ENCODE measurements around the gene ATXN2L. TPM values are rescaled to one million over a fixed set of nuclear protein-coding genes. Genes with fewer than 3 reads are reported as not detected.
"Not testable (repeated sequence)": the region's sequence is repeated elsewhere in the genome, so short reads cannot be mapped to it uniquely, and the experiment has no call there.

The ATXN2L gene, protein sequence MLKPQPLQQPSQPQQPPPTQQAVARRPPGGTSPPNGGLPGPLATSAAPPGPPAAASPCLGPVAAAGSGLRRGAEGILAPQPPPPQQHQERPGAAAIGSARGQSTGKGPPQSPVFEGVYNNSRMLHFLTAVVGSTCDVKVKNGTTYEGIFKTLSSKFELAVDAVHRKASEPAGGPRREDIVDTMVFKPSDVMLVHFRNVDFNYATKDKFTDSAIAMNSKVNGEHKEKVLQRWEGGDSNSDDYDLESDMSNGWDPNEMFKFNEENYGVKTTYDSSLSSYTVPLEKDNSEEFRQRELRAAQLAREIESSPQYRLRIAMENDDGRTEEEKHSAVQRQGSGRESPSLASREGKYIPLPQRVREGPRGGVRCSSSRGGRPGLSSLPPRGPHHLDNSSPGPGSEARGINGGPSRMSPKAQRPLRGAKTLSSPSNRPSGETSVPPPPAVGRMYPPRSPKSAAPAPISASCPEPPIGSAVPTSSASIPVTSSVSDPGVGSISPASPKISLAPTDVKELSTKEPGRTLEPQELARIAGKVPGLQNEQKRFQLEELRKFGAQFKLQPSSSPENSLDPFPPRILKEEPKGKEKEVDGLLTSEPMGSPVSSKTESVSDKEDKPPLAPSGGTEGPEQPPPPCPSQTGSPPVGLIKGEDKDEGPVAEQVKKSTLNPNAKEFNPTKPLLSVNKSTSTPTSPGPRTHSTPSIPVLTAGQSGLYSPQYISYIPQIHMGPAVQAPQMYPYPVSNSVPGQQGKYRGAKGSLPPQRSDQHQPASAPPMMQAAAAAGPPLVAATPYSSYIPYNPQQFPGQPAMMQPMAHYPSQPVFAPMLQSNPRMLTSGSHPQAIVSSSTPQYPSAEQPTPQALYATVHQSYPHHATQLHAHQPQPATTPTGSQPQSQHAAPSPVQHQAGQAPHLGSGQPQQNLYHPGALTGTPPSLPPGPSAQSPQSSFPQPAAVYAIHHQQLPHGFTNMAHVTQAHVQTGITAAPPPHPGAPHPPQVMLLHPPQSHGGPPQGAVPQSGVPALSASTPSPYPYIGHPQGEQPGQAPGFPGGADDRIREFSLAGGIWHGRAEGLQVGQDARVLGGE
- polyA plus RNA-seq (ENCODE audit: insufficient read length in 4 of 4) = 100 to 1,000 TPM in 2 of 4 donors, 10 to 100 TPM in 2; 66.8 to 171 (median 122) TPM

DNA sequence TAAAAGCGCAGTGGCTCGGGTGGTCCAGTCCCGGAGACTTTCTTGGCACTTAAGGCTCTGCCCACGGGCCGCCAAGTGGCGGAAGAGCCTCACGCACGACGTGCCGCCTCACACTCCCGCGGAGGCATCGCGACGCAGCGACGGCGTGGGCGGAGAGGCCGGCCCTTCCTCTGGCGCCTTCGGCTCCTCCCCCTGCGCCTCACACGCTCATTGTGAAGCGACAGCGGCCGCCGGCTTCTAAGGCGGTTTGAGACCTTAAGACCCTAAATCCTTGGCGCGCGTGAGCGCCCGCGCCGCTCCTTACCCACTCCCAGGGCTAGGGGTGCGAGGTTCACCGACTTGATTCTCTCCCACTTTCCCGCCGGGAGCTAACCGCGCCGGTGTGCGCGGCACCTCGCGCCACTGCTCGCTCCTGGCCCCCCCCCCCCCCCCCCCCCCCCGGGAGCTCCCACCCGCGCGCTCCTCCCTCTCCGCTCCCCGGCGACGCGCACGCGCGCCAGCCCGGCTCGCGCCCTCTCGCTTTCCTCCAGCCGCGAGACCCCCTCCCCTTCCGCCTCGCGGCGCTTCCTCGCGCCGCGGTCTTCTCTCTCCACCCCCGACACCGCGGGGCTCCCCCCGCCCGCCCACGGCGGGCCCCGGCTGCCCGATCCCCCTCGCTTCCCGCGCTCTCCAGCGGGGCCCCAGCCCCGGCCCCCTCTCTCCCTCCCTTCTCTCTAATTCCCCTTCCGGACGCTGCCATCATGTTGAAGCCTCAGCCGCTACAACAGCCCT is at the start of gene ATXN2L:
Gene ATXN2L, plus strand, starts transcription at position 480 of the 771 bp plus-strand sequence. Its CDS starts 261 bp downstream, at position 741.
- DNase-seq (ENCODE audit: low read depth in 4 of 4, low spot score in 2 of 4) = peak; percentile 87 to 93 (median 92)

DNA sequence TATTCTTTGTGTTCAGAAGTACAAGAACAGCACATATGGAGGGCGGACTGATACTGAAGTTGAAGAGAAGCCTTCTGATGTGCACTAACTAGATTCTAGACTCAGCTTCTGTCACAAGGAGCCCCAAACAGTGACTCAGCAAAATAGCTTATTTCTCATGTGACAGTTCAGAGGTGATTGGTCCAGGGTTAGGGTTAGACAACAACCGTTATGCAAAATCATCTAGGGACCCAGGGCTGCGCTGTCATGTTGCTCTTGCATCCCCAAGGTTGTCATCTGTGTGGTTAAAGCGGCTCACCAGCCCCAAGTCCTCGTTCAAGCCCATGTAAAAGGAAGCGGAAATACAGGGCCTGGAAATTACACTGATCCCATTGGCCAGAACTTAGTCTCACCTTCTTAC is 41.1 kb upstream of the ATXN2L start:
- not testable (repeated sequence) for DNase-seq (ENCODE audit: low read depth in 4 of 4, low spot score in 2 of 4)

DNA sequence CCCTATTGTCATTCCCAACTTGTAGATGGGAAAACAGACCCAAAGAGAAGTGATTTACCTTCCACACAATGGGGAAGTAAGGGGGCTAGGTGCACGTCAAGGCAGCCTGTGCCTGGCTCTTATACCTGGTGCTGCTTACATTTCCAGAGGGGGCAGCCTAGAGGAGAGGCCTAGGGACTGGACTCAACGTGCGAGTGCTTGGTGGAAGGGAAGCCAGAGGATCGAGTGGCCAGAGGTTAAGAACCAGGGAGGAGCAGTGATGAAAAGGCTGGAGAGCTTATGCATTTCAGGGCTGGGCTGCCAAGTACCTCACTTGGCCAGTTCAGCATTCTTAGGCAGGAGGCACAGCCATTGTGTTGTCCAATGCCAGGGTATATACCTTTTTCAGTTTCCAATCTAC is 40.4 kb upstream of the ATXN2L start:
- DNase-seq (ENCODE audit: low read depth in 4 of 4, low spot score in 2 of 4) = not testable (repeated sequence)

DNA sequence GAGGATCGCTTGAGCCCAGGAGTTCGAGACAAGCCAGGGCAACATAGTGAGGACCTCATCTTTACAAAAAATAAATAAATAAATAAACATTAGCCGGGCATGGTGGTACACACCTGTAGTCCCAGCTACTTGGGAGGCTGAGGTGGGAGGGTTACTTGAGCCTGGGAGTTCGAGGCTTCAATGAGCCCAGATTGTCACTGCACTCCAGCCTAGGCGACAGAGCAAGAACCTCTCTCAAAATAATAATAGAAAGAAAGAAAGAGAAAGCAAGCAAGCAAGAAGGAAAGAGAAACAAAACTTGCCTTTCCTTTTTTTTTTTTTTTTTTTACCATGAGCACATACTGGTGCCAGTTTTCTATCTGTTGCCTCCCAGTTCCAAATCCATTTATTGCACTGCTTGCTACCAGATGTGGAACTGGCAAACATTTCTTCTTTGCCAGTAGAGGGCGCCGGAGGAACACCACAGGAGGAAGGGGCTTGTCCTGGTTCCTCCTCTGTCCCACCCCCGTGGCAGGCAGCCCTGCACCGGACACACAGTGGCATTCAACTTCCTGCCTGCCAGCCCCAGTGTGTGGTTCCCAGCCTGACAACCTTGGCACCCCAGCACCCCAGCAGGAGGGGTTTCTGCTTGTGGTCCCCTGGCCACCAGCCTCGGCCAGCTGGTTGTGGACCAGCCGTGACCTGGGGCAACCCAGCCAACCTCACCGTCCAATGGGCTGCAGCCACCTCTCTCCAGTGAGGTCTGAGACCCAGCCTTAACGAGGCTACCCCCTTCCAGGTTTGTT is 20.4 kb upstream of the ATXN2L start:
- peak in 2 of 4 donors; percentile 52 to 77 for DNase-seq (ENCODE audit: low read depth in 4 of 4, low spot score in 2 of 4)

DNA sequence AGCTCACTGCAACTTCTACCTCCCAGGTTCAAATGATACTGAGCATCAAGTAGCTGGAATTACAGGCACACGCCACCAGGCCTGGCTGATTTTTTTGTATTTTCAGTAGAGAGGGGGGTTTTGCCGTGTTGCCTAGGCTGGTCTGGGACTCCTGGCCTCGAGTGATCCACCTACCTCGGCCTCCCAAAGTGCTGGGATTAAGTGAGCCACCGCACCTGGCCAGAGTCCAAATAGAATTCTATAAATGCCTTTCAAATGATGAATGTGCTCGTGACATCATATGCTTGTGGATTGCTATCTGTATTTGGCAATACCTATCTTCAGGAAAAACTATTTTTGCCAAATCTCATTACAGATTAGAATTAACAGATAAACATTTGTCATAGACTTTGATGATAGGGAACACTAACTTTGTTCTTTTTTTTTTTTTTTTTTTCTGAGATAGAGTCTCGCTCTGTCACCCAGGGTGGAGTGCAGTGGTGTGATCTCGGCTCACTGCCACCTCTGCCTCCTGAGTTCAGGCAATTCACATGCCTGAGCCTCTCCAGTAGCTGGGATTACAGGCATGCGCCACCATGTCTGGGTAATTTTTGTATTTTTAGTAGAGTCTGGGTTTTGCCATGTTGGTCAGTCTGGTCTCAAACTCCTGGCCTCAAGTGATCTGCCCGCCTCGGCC is 15.2 kb upstream of the ATXN2L start:
- not testable (repeated sequence) for DNase-seq (ENCODE audit: low read depth in 4 of 4, low spot score in 2 of 4)

DNA sequence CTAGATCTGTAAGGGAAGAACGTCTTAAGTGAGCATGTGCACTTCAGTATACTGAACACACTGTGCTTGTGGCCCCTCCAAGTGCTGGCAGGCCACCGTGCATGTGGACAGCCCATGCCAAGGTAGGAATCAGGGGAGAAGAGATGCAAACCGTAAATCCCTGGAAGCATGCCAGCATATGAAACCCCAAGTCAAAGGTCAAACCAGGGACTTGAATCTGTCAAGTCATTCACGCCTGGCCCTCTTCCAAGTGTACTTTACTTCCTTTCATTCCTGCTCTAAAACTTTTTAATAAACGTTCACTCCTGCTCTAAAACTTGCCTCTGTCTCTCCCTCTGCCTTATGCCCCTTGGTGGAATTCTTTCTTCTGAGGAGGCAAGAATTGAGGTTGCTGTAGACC is 2.8 kb upstream of the ATXN2L start:
- no peak for DNase-seq (ENCODE audit: low read depth in 4 of 4, low spot score in 2 of 4)

DNA sequence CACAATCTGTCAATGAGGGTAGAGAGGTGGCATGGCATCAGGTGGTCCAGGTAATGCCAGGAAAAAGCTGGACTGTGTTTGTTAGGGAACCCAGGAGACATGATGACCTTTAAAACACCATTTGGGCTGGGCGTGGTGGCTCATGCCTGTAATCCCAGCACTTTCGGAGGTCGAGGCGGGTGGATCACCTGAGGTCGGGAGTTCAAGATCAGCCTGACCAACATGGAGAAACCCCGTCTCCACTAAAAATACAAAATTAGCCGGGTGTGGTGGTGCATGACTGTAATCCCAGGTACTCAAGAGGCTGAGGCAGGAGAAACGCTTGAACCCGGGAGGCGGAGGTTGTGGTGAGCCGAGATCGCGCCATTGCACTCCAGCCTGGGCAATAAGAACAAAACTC is 2.3 kb upstream of the ATXN2L start:
- not testable (repeated sequence) for DNase-seq (ENCODE audit: low read depth in 4 of 4, low spot score in 2 of 4)

DNA sequence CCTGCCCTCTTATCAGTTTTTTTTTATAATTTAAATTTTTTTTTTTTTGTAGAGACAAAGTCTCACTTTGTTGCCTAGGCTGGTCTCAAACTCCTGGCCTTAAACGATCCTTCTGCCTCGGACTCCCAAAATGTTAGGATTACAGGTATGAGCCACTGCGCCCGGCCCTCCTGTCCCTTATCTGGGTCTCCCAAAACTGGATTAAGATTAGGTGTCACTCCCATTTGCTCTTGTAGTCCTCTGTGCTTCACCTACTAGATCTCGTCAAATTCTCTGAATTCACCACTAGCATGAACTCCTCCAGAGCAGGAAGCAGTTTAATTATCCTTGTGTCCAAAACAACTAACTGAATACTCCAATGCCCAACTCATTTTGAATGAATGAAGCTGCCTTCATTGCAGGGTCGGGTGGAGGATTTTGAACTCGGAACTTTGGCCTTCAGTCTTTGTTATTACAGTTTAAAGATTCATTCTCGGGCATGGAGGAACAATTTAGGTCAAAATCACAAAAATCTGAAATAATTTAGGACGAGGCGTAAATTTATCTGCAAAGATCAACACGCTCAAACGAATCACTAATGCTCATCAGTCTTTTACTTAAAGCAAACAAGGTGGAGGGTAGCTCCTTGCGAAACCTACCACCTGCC is 802 bp upstream of the ATXN2L start:
- DNase-seq (ENCODE audit: low read depth in 4 of 4, low spot score in 2 of 4) = no peak

DNA sequence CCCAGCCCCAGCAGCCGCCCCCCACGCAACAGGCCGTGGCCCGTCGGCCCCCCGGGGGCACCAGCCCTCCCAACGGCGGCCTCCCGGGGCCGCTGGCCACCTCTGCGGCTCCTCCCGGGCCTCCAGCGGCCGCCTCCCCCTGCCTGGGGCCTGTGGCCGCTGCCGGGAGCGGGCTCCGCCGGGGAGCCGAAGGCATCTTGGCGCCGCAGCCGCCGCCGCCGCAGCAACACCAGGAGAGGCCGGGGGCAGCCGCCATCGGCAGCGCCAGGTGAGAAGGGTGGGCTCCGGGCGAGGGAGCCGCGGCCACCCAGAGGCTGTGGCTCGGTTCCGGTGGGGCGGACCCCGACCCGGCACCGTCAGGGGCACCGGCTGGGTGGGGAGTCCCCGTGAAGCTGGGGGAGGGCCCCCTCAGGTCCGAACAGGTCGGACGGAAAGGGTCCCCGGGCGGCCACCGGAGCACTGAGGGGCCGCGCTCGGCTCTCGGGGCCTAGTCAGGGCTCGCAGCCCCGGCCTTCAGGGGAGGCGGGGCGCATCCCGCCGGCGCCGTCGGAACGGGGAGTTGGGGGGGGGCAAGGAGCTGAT is 583 bp downstream of the ATXN2L start:
- DNase-seq (ENCODE audit: low read depth in 4 of 4, low spot score in 2 of 4) = no peak

DNA sequence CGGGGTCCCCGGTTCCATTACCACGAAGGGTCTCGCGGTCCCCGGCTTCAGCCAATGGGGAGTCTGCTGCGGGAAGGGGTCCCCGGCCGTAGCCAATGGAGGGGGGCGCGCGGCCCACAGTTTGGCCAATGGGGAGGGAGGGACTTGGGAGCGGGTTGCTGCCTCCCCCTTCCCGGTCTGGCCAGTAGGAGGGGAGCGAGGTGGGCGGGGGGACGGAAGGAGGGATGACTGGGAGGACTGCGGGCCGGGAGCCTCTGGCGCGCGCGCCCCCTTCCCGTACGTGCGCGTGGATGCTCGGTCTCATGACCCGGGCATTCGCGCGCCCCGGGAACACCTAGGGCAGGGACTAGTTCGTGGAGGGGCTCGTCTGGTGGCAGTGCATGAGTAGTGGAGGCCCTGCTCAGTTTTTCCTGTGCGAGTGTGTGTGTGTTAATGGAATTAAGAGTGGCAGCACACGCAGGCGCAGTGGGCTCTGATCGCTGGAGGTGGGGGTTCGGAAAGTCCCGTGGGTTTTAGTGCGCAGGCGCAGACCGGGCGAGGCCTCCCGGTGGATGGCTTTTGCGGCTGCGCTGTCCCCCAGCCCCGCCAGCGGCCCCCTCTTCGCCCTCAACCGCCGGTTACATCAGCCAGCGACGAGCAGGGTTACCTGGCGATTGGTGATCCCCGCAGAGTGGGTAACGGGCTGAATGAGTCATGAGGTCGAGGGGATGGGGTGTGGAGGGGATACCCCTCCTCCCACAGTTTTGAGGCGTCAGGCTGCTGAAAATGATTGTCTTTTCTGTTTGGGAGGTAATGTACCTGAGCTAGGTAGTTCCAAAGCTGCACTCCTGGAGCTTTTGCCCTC is 1.3 kb downstream of the ATXN2L start:
- DNase-seq (ENCODE audit: low read depth in 4 of 4, low spot score in 2 of 4) = peak; percentile 92 to 96 (median 94)

DNA sequence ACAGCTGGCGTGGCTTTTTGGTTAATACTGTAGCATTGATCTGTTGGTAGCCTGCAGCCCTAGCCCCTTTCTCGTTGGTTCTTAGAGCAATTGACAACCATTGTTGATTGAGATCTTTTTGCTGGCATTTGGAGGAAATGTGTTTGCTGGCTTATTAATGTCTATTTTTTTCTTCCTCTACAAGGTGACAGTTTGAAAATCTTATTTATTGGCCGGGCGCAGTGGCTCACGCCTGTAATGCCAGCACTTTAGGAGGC is 1.8 kb downstream of the ATXN2L start:
- no peak for DNase-seq (ENCODE audit: low read depth in 4 of 4, low spot score in 2 of 4)

DNA sequence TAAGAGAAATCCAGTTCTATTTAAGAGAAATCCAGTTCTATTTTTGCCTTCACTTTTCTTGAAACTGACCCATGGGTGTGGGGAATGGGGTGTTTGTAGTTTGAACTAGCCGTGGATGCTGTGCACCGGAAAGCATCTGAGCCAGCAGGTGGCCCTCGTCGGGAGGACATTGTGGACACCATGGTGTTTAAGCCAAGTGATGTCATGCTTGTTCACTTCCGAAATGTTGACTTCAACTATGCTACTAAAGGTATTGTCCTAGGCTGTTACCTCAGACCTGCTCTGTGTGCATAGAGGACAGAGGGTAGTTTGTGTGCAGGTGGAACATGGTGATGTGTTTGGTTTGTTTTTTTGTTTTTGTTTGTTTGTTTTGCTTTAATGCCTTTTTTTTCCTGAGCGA is 3.3 kb downstream of the ATXN2L start:
- no peak for DNase-seq (ENCODE audit: low read depth in 4 of 4, low spot score in 2 of 4)

DNA sequence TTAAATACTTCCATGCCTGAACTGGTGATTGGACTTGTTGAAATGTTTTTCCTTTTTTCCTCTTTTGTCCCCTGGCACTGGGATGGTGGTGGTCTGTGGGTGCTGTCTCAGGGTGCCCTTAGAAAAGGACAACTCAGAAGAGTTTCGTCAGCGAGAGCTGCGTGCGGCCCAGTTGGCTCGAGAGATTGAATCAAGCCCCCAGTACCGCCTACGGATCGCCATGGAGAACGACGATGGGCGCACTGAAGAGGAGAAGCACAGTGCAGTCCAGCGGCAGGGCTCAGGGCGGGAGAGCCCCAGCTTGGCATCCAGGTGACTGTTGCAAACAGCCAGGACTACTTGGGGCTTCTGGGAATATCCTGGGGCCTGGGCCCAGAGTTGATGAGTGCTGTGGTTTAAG is 6.9 kb downstream of the ATXN2L start:
- DNase-seq (ENCODE audit: low read depth in 4 of 4, low spot score in 2 of 4) = no peak

DNA sequence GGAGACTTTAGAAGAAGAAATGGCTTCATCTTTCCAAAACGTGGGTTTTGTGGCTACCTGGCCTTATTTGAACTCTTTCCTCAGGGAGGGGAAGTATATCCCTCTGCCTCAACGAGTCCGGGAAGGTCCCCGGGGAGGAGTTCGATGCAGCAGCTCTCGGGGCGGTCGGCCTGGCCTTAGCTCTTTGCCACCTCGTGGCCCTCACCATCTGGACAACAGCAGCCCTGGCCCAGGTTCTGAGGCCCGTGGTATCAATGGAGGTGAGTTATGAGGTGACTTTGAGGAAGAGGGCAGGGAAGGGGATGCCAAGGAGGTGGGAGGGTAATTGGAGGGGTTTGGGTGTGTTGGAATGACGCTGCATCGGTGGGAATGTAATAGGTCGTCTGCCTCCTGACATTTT is 7.7 kb downstream of the ATXN2L start:
- DNase-seq (ENCODE audit: low read depth in 4 of 4, low spot score in 2 of 4) = no peak

DNA sequence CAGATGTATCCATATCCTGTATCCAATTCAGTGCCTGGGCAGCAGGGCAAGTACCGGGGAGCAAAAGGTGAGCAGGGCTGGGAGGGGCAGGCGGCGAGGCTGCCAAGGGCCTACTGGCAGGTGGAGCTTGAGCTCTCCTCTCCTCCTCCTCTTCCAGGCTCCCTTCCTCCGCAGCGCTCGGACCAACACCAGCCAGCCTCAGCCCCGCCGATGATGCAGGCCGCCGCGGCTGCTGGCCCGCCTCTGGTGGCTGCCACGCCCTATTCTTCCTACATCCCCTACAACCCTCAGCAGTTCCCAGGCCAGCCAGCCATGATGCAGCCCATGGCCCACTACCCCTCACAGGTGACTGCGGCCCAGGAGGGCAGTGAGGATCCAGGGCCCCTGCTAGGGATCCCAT is 11.6 kb downstream of the ATXN2L start:
- DNase-seq (ENCODE audit: low read depth in 4 of 4, low spot score in 2 of 4) = no peak

DNA sequence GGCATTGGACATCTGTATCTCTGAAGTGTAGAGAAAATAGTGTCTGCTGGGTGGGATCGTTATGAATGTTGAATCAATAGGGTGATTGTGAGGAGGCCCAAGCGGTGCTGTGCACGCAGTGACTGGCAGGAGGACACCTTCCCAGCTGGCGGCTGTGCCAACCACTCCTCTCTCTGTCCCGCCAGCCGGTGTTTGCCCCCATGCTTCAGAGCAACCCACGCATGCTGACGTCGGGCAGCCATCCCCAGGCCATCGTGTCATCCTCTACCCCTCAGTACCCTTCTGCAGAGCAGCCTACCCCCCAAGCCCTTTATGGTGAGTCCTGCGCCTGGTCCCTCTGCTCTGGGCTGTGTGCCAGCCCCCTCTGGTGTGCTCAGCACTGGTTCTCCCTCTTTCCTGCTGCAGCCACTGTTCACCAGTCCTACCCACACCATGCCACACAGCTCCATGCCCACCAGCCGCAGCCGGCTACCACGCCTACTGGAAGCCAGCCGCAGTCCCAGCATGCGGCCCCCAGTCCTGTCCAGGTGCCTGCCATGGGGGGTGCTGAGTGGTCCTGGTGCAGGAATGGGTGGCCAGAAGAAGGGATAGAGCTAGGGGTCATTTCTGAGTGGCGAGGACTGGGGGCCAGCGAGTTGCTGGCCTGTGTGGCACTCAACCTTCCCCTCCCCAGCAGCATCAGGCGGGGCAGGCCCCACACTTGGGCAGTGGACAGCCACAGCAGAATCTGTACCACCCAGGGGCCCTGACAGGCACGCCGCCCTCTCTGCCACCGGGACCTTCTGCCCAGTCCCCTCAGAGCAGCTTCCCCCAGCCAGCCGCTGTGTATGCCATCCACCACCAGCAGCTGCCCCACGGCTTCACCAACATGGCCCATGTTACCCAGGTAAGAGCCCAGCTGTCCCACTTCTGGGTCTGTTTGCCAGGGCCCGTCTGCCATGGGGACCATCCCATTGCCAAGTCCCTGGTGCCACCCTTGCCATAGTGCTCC is 12.4 kb downstream of the ATXN2L start:
- DNase-seq (ENCODE audit: low read depth in 4 of 4, low spot score in 2 of 4) = no peak
